Hepatocyte (in vitro differentiated cells): ENCODE data around the gene COX19.

Experiments
- CTCF ChIP-seq: fragments of 200-600 bp; sonication (generic); IDR thresholded peaks from 2 replicates; pipeline ENCODE4 v1.5.1; 2016; ENCODE audit warnings: antibody characterized with exemption, mild to moderate bottlenecking; ENCODE audit not compliant: poor library complexity
- EZH2 ChIP-seq: fragments of 200-600 bp; sonication (generic); IDR thresholded peaks from 2 replicates; pipeline ENCODE4 v1.6.1; 2016; ENCODE audit warnings: antibody characterized with exemption, mild to moderate bottlenecking, borderline replicate concordance
- EZH2phosphoT487 ChIP-seq: fragments of 200-600 bp; sonication (generic); IDR thresholded peaks from one replicate; pipeline ENCODE4 v1.6.1; 2018; ENCODE audit warnings: antibody characterized with exemption, mild to moderate bottlenecking, low read depth, moderate library complexity; ENCODE audit not compliant: unreplicated experiment, severe bottlenecking

GRCh38 chr7:999149-999879 lies 24.0 kb upstream of the COX19 start:
- TF ChIP-seq CTCF (no peak), EZH2phosphoT487 (no peak), EZH2 (no peak)
